Activated T-cell treated with anti-CD3 and anti-CD28 coated beads, Interleukin-2, amount 50 U/mL, for 24 hours (primary cell): ENCODE measurements around the gene TACO1.
A peak's percentile ranks its signal among the peaks of the same experiment; 100 is the strongest.

Experiments used
- DNase-seq: peaks from one replicate; pipeline ENCODE4 v3.0.0-alpha.2; 2020
- H3K27ac Mint-ChIP-seq: 2 replicates; pipeline ENCODE4 v1.8.0; 2020; ENCODE audit warnings: mild to moderate bottlenecking, mixed read lengths
- H3K27me3 Mint-ChIP-seq: 2 replicates; pipeline ENCODE4 v1.8.0; 2020; ENCODE audit warnings: mixed read lengths
- H3K36me3 Mint-ChIP-seq: 2 replicates; pipeline ENCODE4 v1.8.0; 2020; ENCODE audit warnings: low read depth, mixed read lengths
- H3K4me1 Mint-ChIP-seq: 2 replicates; pipeline ENCODE4 v1.8.0; 2020; ENCODE audit warnings: low read depth, mixed read lengths
- H3K4me3 Mint-ChIP-seq: 2 replicates; pipeline ENCODE4 v1.8.0; 2020; ENCODE audit warnings: mild to moderate bottlenecking, moderate library complexity, mixed read lengths
- H3K9me3 Mint-ChIP-seq: 2 replicates; pipeline ENCODE4 v1.8.0; 2020; ENCODE audit warnings: mixed read lengths

Gene TACO1

DNA sequence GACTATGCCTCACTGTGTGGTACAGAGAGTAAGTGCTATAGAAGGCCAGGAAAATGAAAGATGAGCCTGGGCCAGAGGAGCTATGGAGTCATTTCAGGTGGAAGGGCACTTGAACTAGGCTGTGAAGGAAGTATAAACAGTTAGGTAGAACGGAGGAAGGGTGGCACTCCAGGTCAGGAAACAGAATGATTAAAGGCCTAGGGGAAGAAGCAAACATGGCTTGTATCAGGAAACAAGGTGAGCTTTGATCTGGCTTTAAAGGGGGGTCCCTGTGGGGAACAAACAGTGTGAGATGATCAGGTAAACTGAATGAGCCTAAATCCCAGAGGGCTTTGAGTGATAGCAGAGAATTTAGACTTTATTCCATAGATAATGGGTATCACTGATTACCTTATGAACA, 38.4 kb downstream of the TACO1 start:
- H3K27ac Mint-ChIP-seq = peak overlapping the region; percentile 61
- DNase-seq = no peak
- peaks cover 17% of the 10 kb centered on the region for H3K4me1 Mint-ChIP-seq
- H3K9me3 Mint-ChIP-seq = no peaks in the 10 kb centered on the region
- no peaks in the 10 kb centered on the region for H3K27me3 Mint-ChIP-seq
- peaks cover 48% of the 10 kb centered on the region for H3K36me3 Mint-ChIP-seq
- no peak overlapping the region for H3K4me3 Mint-ChIP-seq

DNA sequence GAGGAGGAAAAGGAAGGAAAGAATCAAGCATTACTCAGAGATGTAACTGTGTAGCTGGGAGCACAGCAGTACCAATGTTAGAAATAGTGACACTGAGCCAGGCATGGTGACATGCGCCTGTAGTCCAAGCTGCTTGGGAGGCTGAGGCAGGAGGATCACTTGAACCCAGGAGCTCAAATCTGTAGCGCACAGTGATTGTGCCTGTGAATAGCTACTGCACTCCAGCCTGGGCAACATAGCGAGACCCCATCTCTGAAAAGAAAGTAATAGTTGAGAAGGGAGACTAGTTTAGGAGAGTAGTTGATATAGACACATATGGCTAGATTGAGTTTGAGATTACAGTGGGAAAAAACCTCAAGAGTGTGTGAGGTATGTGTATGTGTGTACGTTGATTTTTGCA, 39.3 kb downstream of the TACO1 start:
- no peak for DNase-seq
- Mint-ChIP-seq H3K27me3 (no peaks in the 10 kb centered on the region), H3K36me3 (peaks cover 42% of the 10 kb centered on the region), H3K27ac (no peak overlapping the region), H3K4me3 (no peak overlapping the region), H3K4me1 (peaks cover 14% of the 10 kb centered on the region), H3K9me3 (no peaks in the 10 kb centered on the region)

DNA sequence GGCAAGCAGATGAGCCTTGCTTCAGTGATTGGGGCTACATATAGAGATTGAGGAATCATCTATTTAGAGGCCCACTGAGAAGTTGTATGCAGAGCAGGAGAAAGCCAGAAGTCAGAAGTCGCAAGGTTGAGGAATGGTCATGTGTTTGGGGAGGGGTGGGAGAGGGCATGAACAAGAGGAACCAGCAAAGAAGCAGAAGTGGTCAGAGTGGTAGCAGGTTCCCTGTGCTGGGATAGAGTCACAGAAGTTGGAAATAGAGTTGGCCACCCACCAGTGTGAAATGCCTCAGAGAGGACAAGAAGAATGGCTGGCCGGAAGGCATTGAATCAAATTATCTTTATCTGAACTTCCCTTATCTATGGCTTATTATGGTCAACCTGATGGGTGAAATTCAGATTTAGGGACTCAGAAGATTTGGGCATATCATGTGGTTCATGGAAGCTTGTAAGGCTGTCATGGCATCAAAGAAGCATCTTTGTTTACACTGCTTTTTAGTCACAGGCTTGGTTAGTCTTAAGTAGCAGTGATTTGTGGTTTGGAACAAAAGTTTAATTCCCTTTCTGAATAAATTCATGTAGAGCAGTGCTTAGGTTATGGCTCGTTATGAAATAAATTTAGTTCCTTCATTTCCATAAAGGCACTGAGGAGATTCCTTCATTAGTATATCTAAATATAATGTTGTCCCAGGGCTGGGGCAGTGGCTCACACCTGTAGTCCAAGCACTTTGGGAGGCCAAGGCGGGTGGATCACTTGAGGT, 41.2 kb downstream of the TACO1 start:
- H3K36me3 Mint-ChIP-seq = peaks cover 46% of the 10 kb centered on the region
- H3K27ac Mint-ChIP-seq = no peak overlapping the region
- no peaks in the 10 kb centered on the region for H3K9me3 Mint-ChIP-seq
- no peaks in the 10 kb centered on the region for H3K27me3 Mint-ChIP-seq
- H3K4me3 Mint-ChIP-seq = no peak overlapping the region
- DNase-seq = no peak
- H3K4me1 Mint-ChIP-seq = peaks cover 23% of the 10 kb centered on the region

DNA sequence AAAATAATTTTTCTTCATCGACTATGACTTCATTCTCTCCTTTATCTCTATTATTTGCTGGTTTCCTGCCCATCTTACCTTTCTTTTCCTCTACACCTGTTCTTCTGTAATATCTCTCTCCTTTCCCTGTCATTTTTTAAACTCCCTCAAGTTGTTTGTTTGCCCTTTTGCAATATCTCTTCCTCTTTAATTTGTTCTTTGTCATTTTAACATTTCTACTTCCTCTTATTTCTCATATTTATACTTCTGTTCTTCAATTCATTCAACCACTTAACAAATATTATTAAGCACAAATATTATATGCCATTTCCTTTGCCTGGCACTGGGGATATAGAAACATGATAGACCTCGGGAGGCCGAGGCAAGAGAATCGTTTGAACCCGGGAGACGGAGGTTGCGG, 44.2 kb downstream of the TACO1 start:
- Mint-ChIP-seq H3K4me3 (no peak overlapping the region), H3K36me3 (peaks cover 51% of the 10 kb centered on the region), H3K27me3 (no peaks in the 10 kb centered on the region), H3K27ac (no peak overlapping the region), H3K9me3 (no peaks in the 10 kb centered on the region), H3K4me1 (peaks cover 17% of the 10 kb centered on the region)
- DNase-seq = no peak

DNA sequence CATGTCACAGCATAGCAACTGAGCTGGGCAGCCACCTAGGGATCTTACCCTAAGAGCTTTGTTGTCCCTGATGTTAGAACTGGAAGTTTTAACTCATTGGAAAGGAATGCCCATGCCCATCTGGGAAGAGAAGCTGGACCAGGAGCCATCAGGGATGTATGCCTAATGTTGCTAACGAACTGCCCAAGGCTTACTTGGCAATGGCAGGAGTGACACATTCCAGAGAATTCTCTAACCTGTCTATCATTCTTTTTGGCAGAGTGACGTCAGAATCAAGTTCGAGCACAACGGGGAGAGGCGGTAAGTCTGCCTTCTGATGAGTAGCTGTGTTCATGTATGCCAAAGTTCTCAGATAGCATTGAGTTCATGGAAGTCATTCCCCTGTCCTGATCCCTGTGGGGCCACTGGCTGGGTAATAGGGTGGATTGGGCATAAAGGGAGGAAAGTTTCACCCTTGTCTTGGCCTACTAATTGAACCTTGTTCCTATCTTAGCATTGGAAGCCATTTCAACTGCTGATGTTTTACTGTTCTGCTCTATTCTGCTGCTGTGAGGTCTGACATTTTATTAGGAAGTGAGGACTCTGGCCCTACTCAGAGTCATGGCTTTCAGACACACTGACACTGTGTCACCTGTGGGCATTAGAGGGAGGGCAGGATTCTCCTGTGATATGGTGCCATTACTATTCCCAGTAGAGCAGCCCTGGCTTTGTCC, 45.2 kb downstream of the TACO1 start:
- H3K9me3 Mint-ChIP-seq = no peaks in the 10 kb centered on the region
- no peak overlapping the region for H3K4me3 Mint-ChIP-seq
- no peaks in the 10 kb centered on the region for H3K27me3 Mint-ChIP-seq
- H3K36me3 Mint-ChIP-seq = peaks cover 53% of the 10 kb centered on the region
- peaks cover 17% of the 10 kb centered on the region for H3K4me1 Mint-ChIP-seq
- no peak for DNase-seq
- H3K27ac Mint-ChIP-seq = peak overlapping the region; percentile 37

DNA sequence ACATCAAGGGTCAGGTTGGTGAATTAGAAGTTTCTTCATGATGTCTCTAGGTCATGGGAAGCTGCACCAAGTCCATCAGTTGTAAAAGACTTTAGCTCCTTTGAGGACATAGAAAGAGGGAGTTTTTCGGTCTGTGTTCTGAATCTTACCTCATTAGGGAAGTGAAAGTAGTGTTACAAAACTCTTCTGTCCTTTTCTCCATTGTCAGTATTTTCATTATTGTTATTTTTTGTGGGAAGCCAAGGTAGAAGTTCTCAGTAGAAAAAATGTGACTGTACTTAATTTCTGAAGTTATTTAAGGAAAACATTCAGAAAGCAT, 45.8 kb downstream of the TACO1 start:
- Mint-ChIP-seq H3K36me3 (peaks cover 54% of the 10 kb centered on the region), H3K9me3 (no peaks in the 10 kb centered on the region), H3K4me1 (peaks cover 17% of the 10 kb centered on the region), H3K27me3 (no peaks in the 10 kb centered on the region), H3K4me3 (no peak overlapping the region), H3K27ac (peak overlapping the region; percentile 37)
- no peak for DNase-seq

DNA sequence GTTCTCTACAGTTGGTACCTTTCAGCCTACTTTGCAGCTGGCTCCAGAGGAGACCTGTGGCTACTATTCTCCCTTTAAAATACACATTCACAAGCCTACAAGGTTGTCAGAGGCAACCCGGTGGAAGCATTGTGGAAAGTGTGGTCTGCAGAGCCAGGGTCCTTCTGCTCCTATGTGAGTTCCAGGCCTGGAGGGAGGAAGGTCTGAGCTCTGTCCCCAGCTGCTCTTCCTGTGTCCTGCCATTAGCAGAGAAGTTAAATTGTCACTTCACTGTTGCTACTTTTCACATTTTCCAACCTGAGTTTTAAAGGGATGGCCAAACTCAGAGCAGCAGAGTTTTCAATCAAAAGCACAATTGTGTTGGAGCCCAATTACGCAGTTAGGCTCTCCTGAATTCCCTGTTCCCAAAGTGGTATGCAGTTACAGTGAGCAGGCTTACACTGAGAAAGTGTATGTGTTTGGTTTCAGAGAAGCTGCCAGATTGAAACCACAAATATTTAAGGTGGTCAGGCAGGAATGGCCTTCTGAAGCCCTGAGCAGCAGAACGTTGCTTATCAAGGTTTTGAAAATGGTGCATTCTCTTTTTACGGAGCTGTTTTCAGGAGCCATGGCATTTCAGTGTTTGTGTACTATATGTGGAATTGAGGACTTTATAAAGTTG, 46.5 kb downstream of the TACO1 start:
- Mint-ChIP-seq H3K4me1 (peaks cover 15% of the 10 kb centered on the region), H3K27me3 (no peaks in the 10 kb centered on the region), H3K9me3 (no peaks in the 10 kb centered on the region), H3K4me3 (no peak overlapping the region), H3K27ac (no peak overlapping the region), H3K36me3 (peaks cover 53% of the 10 kb centered on the region)
- no peak for DNase-seq

DNA sequence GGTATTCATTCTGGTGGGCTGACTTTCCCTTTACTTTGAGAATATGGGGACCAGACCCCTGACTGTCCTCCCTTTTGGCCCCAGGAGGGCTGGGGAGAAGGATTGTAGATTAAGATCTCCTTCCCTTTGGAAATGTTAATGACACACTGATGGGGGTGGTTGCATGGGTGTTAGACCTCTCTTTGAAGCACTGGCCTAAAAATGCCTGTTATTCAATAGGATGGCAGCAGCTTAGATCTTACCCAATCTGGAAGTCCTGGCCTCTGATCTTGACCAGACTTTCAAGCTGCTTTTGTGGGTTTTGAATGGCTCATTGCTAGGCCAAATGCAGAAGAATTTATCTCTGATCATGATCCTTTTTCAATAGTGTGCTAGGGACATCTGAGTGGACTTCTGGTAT, 47.2 kb downstream of the TACO1 start:
- Mint-ChIP-seq H3K36me3 (peaks cover 60% of the 10 kb centered on the region), H3K9me3 (no peaks in the 10 kb centered on the region), H3K4me3 (no peak overlapping the region), H3K4me1 (peaks cover 15% of the 10 kb centered on the region), H3K27me3 (no peaks in the 10 kb centered on the region), H3K27ac (no peak overlapping the region)
- DNase-seq = no peak

DNA sequence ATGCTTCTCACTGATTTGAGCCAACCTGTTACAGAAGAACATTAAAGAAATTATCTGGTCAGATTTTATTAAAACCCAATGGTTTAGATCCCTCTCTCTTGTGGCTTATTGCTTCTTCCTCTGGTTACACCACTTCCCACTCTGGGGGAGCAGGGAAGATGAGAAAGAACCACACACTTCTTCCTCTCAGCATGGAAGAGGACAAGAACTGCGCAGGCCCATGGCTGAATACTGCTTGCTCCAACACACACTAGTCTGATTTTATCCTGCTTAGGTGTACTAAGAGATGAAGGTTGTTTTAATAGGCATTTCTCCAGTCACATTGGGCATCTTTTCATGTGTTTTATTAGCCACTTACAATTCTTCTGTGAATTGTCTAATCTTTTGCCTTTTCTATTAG, 49.1 kb downstream of the TACO1 start:
- DNase-seq = no peak
- Mint-ChIP-seq H3K4me1 (peaks cover 15% of the 10 kb centered on the region), H3K9me3 (no peaks in the 10 kb centered on the region), H3K4me3 (no peak overlapping the region), H3K36me3 (peaks cover 76% of the 10 kb centered on the region), H3K27me3 (no peaks in the 10 kb centered on the region), H3K27ac (no peak overlapping the region)

DNA sequence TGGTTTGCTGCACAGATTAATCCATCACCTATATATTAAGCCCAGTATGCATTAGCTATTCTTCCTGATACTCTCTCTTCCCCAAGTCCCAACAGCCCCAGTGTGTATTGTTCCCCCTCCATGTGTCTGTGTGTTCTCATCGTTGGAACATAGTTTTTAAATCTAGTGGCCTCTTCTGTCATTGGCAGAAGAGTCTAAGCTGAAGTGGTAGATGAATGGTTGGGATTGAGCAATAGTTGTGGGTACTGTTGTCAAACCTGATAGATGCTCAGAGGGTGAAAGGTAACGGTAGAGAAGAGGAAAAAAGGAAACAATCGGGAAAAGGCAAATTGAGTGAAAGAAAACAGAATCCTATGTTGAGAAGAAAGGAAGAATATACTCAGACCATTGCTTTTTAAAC, 51.4 kb downstream of the TACO1 start:
- H3K9me3 Mint-ChIP-seq = no peaks in the 10 kb centered on the region
- no peak overlapping the region for H3K27ac Mint-ChIP-seq
- H3K4me3 Mint-ChIP-seq = no peak overlapping the region
- no peaks in the 10 kb centered on the region for H3K27me3 Mint-ChIP-seq
- DNase-seq = no peak
- H3K4me1 Mint-ChIP-seq = peaks cover 5% of the 10 kb centered on the region
- H3K36me3 Mint-ChIP-seq = peaks cover 63% of the 10 kb centered on the region

DNA sequence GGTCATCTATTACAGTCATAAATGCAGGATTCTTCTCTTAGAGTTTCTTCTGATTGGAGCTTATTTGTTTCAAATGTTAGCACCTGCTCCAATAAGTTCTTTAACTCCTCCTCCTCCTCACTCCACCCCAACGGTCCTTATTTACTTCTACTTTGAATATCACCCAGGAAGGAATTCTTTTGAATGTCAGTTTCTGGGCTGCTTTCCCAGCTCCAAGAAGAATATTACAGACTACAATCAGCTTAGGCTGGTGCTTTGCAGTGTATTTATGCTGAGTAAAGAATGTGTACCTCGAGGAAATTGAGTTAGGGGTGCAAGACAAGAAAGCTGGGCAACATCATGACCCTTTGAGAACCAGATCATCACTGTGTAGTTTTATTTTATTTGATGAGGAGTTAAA, 52.4 kb downstream of the TACO1 start:
- Mint-ChIP-seq H3K4me1 (peaks cover 5% of the 10 kb centered on the region), H3K36me3 (peaks cover 61% of the 10 kb centered on the region), H3K27me3 (no peaks in the 10 kb centered on the region), H3K4me3 (no peak overlapping the region), H3K27ac (peak overlapping the region; percentile 47), H3K9me3 (no peaks in the 10 kb centered on the region)
- no peak for DNase-seq

DNA sequence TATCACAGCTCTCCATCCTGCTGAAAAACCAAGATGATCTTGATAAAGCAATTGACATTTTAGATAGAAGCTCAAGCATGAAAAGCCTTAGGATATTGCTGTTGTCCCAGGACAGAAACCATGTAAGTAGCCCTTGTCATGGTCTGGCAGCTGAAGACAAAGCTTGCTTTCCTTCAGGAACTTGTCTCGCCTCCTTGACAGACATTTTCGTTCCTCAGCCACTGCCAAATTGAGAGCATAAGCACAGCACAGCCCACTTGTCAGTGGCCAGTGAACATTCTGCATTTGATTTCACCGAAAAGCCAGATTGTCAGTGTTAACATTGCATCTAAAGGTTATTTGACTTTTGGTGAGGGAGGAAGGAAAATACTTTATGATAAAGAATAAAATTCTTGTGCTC, 57.1 kb downstream of the TACO1 start:
- Mint-ChIP-seq H3K4me1 (no peaks in the 10 kb centered on the region), H3K9me3 (no peaks in the 10 kb centered on the region), H3K4me3 (no peak overlapping the region), H3K27me3 (no peaks in the 10 kb centered on the region), H3K36me3 (peaks cover 69% of the 10 kb centered on the region), H3K27ac (no peak overlapping the region)
- no peak for DNase-seq
